Anterior cingulate cortex (tissue), 58 donors: ENCODE measurements around the gene CCDC172.
"Not testable (repeated sequence)": the region's sequence is repeated elsewhere in the genome, so short reads cannot be mapped to it uniquely, and the experiment has no call there.

Source experiments
- DNase-seq, 58 donors: peaks; one replicate each; lab custom pipeline; 2025; lab: John Stamatoyannopoulos, UW

The CCDC172 gene

GRCh38 chr10:116329153-116329552, 4.9 kb downstream of the CCDC172 start:
- no peak for DNase-seq

- DNase-seq, result no peak
Observed at GRCh38 chr10:116331815-116332214, 7.6 kb downstream of the CCDC172 start.

GRCh38 chr10:116336866-116337265, 12.6 kb downstream of the CCDC172 start:
- DNase-seq, result no peak

GRCh38 chr10:116352125-116352524, 27.9 kb downstream of the CCDC172 start:
- DNase-seq, result no peak

GRCh38 chr10:116353817-116354216, 29.6 kb downstream of the CCDC172 start:
- DNase-seq, result no peak

- DNase-seq, result no peak
Observed at GRCh38 chr10:116355341-116355740, 31.1 kb downstream of the CCDC172 start.

GRCh38 chr10:116356833-116357232, 32.6 kb downstream of the CCDC172 start:
- no peak for DNase-seq

- DNase-seq, result no peak
Observed at GRCh38 chr10:116364868-116365267, 40.6 kb downstream of the CCDC172 start.

GRCh38 chr10:116371737-116372136, 47.5 kb downstream of the CCDC172 start:
- no peak for DNase-seq

- no peak for DNase-seq
Observed at GRCh38 chr10:116382290-116382689, 58.0 kb downstream of the CCDC172 start.

- DNase-seq, result no peak
Observed at GRCh38 chr10:116385311-116385710, 61.1 kb downstream of the CCDC172 start.

- no peak for DNase-seq
Observed at GRCh38 chr10:116385994-116386809, 62.0 kb downstream of the CCDC172 start.

- not testable (repeated sequence) for DNase-seq
Observed at GRCh38 chr10:116393246-116393831, 69.1 kb downstream of the CCDC172 start.

GRCh38 chr10:116395223-116395985, 71.2 kb downstream of the CCDC172 start:
- no peak for DNase-seq

GRCh38 chr10:116398224-116398623, 74.0 kb downstream of the CCDC172 start:
- DNase-seq, result no peak

- DNase-seq, result no peak
Observed at GRCh38 chr10:116402858-116403257, 78.6 kb downstream of the CCDC172 start.

- no peak for DNase-seq
Observed at GRCh38 chr10:116403740-116404250, 79.5 kb downstream of the CCDC172 start.

- DNase-seq, result no peak
Observed at GRCh38 chr10:116408719-116409118, 84.5 kb downstream of the CCDC172 start.

GRCh38 chr10:116410351-116410750, 86.1 kb downstream of the CCDC172 start:
- DNase-seq, result no peak

GRCh38 chr10:116417821-116418220, 93.6 kb downstream of the CCDC172 start:
- DNase-seq, result no peak

GRCh38 chr10:116418389-116418788, 94.1 kb downstream of the CCDC172 start:
- DNase-seq, result no peak
